Muscle layer of colon (tissue), 2 donors: ENCODE data around the gene PXDN.
"Not testable (repeated sequence)": the region's sequence is repeated elsewhere in the genome, so short reads cannot be mapped to it uniquely, and the experiment has no call there.

ENCODE experiments used
- H3K27ac ChIP-seq: one replicate; pipeline ENCODE4 v1.7.0; 2013; ENCODE audit warnings: low read depth, mild to moderate bottlenecking, low read length, moderate library complexity
- H3K27me3 ChIP-seq, 2 donors: one replicate each; pipeline ENCODE4 v1.7.0; 2013; ENCODE audit warnings: low read length in 2 of 2, mild to moderate bottlenecking in 2 of 2; ENCODE audit not compliant: insufficient read depth in 2 of 2, control insufficient read depth in 1 of 2
- H3K36me3 ChIP-seq: one replicate; pipeline ENCODE4 v1.7.0; 2013; ENCODE audit warnings: mild to moderate bottlenecking, low read length; ENCODE audit not compliant: insufficient read depth
- H3K4me1 ChIP-seq: one replicate; pipeline ENCODE4 v1.7.0; 2013; ENCODE audit warnings: mild to moderate bottlenecking, low read length; ENCODE audit not compliant: insufficient read depth
- H3K4me3 ChIP-seq, 2 donors: one replicate each; pipeline ENCODE4 v1.7.0; 2013; ENCODE audit warnings: low read length in 2 of 2, low read depth in 1 of 2, mild to moderate bottlenecking in 1 of 2, moderate library complexity in 1 of 2
- H3K9ac ChIP-seq: one replicate; pipeline ENCODE4 v1.7.0; 2013; ENCODE audit warnings: low read length
- H3K9me3 ChIP-seq: one replicate; pipeline ENCODE4 v1.7.0; 2013; ENCODE audit warnings: mild to moderate bottlenecking, low read length
- donor health status: abdominal sarcoma.
- donor health status: Adenocarcinoma of cecum.

Gene PXDN

GRCh38 chr2:1713839-1714236 is 30.5 kb downstream of the PXDN start:
- Histone ChIP-seq H3K27ac (peak overlapping the region; percentile 27), H3K9me3 (no peaks in the 10 kb centered on the region), H3K27me3 (no peaks in the 10 kb centered on the region), H3K9ac (no peak overlapping the region), H3K4me1 (peaks cover 48% of the 10 kb centered on the region), H3K4me3 (no peak overlapping the region), H3K36me3 (no peaks in the 10 kb centered on the region)

- H3K4me1 ChIP-seq = peaks cover 53% of the 10 kb centered on the region
These were observed 31.0 kb downstream of the PXDN start for GRCh38 chr2:1713142-1713838.

GRCh38 chr2:1709946-1710560 is 34.3 kb downstream of the PXDN start:
- peaks cover 44% of the 10 kb centered on the region for H3K4me1 ChIP-seq
- no peak overlapping the region for H3K9ac ChIP-seq
- no peak overlapping the region for H3K27ac ChIP-seq
- no peaks in the 10 kb centered on the region for H3K36me3 ChIP-seq
- H3K9me3 ChIP-seq = no peaks in the 10 kb centered on the region
- H3K27me3 ChIP-seq = no peaks in the 10 kb centered on the region
- H3K4me3 ChIP-seq = no peak overlapping the region

More at GRCh38 chr2:1713142-1713838, 31.0 kb downstream of the PXDN start:
- Histone ChIP-seq H3K36me3 (no peaks in the 10 kb centered on the region), H3K27ac (peak overlapping the region; percentile 27), H3K4me3 (no peak overlapping the region), H3K9me3 (no peaks in the 10 kb centered on the region), H3K27me3 (no peaks in the 10 kb centered on the region), H3K9ac (no peak overlapping the region)

GRCh38 chr2:1709335-1709605 is 35.0 kb downstream of the PXDN start:
- H3K9me3 ChIP-seq = no peaks in the 10 kb centered on the region
- H3K4me3 ChIP-seq = no peak overlapping the region
- H3K36me3 ChIP-seq = no peaks in the 10 kb centered on the region
- H3K27ac ChIP-seq = peak overlapping the region; percentile 17
- no peak overlapping the region for H3K9ac ChIP-seq
- H3K27me3 ChIP-seq = no peaks in the 10 kb centered on the region
- peaks cover 36% of the 10 kb centered on the region for H3K4me1 ChIP-seq

- Histone ChIP-seq H3K36me3 (no peaks in the 10 kb centered on the region), H3K9me3 (no peaks in the 10 kb centered on the region), H3K27ac (peak overlapping the region; percentile 17), H3K9ac (no peak overlapping the region), H3K27me3 (no peaks in the 10 kb centered on the region), H3K4me3 (peak overlapping the region in 1 of 2 donors; percentile 43), H3K4me1 (peaks cover 30% of the 10 kb centered on the region)
These were observed 35.6 kb downstream of the PXDN start for GRCh38 chr2:1708476-1709334.

- Histone ChIP-seq H3K4me1 (peaks cover 29% of the 10 kb centered on the region), H3K9ac (peak overlapping the region; percentile 35), H3K36me3 (no peaks in the 10 kb centered on the region), H3K27ac (peak overlapping the region; percentile 65), H3K9me3 (no peaks in the 10 kb centered on the region), H3K27me3 (no peaks in the 10 kb centered on the region), H3K4me3 (peak overlapping the region in 1 of 2 donors; percentile 43)
These were observed 36.4 kb downstream of the PXDN start for GRCh38 chr2:1707771-1708418.

GRCh38 chr2:1706089-1706841 is 38.0 kb downstream of the PXDN start:
- H3K4me1 ChIP-seq = peaks cover 17% of the 10 kb centered on the region
- not testable (repeated sequence) for H3K27ac ChIP-seq, H3K4me3 ChIP-seq

GRCh38 chr2:1705557-1706076 is 38.7 kb downstream of the PXDN start:
- Histone ChIP-seq H3K4me3 (no peak overlapping the region), H3K27me3 (no peaks in the 10 kb centered on the region), H3K27ac (no peak overlapping the region), H3K36me3 (no peaks in the 10 kb centered on the region), H3K9ac (no peak overlapping the region), H3K9me3 (no peaks in the 10 kb centered on the region), H3K4me1 (peaks cover 17% of the 10 kb centered on the region)

More at GRCh38 chr2:1706089-1706841, 38.0 kb downstream of the PXDN start:
- not testable (repeated sequence) for H3K9me3 ChIP-seq, H3K36me3 ChIP-seq, H3K9ac ChIP-seq, H3K27me3 ChIP-seq

GRCh38 chr2:1704631-1705556 is 39.4 kb downstream of the PXDN start:
- no peaks in the 10 kb centered on the region for H3K9me3 ChIP-seq
- no peak overlapping the region for H3K9ac ChIP-seq
- H3K36me3 ChIP-seq = no peaks in the 10 kb centered on the region
- H3K4me1 ChIP-seq = peaks cover 17% of the 10 kb centered on the region
- H3K4me3 ChIP-seq = no peak overlapping the region
- H3K27ac ChIP-seq = no peak overlapping the region
- H3K27me3 ChIP-seq = no peaks in the 10 kb centered on the region

GRCh38 chr2:1702186-1702565 is 42.1 kb downstream of the PXDN start:
- H3K4me3 ChIP-seq = no peak overlapping the region
- H3K36me3 ChIP-seq = no peaks in the 10 kb centered on the region
- peaks cover 16% of the 10 kb centered on the region for H3K4me1 ChIP-seq
- H3K9me3 ChIP-seq = no peaks in the 10 kb centered on the region
- H3K27me3 ChIP-seq = no peaks in the 10 kb centered on the region
- no peak overlapping the region for H3K9ac ChIP-seq
- no peak overlapping the region for H3K27ac ChIP-seq
